GM18498 (cell line): Measurements from ENCODE around the gene CASQ2.

ENCODE experiments used
- ATAC-seq: cut with Tn5 transposase; IDR thresholded peaks from one replicate; pipeline ENCODE4 v1.9.1; 2021; ENCODE audit warnings: mild to moderate bottlenecking, moderate library complexity; ENCODE audit not compliant: unreplicated experiment

CASQ2 gene

DNA sequence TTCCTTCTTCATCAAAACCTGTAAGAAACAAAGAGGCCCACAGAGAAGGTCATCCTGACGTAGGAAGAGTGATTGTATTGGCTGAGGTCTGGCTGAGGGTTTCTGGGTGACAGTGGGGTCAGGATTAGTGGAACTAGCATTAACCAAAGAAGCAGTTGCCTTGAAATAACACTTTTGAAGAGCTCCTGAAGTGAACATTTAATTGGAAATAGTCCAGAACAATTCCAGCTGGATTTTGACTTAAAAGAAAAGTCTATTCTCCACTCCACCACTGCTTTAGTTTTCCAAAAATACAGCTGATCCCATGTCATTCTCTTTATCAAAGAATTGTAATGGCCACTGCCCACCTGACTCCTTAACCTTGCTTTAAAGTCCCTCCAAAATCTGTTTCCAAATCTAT is 27.7 kb downstream of the CASQ2 start:
- no peak for ATAC-seq

DNA sequence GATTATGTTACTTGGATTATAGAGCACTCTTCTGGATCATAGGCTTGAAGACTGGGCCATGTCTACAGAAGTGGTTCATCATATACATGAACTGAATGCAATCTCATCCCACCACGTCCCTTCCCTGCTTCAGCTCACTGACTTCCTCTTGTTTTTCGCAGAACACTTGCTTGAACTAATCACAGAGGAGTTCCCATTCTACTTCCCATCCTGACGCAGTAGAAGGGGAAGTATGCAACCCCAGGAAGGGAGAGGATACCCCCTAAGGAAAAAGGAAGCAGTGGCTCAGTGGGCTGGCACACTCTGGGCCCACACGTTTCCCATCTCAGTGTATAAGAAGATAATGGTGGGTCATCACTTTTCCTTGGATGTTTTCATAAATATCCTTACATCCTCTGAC is 36.2 kb downstream of the CASQ2 start:
- ATAC-seq = no peak

DNA sequence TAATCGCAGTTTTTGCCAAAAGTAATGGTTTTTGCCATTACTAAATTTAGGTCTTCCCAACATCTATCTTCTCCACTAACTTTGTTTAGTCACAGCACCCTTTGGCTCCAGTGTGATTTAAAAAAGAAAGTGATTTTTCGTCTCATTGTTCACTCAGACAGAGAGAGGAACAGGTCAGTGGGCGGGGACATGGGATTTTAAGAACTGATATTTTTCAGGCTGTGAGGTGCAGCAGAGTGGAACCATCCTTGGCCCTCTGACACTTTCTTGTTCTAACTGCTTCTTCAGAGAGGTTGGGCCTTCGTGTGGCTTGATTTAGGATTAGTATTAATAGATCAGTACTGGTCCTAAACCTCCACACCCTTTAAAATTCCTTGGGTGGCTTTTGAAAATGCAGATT is 38.8 kb downstream of the CASQ2 start:
- peak; percentile 98 for ATAC-seq

GRCh38 chr1:115728341-115728740 is 40.2 kb downstream of the CASQ2 start:
- no peak for ATAC-seq

DNA sequence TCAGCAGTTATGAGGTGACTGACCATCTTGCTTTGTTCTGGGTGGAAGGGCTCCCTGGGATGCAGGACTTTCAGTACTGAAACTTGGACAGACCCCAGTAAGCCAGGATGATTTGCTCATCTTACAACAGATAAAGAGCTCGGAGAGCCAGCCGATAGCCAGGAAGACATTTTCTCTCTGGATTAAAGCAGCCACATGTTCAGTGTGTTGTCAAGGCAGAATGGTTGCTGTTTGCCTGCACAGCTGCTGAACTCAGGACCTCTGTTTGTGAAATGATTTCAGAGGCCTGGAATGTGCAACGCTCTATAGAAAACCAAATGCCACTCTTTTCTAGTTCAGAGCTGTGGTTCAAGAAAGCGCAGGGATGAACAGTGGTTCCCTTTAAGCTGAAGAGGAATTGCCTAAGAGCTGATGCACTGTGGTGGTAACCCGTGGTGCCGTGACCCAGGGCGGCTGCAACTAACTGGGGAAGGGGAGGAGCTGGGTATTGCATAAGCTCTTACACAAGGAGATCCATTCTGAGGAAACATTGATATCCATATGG is 40.7 kb downstream of the CASQ2 start:
- no peak for ATAC-seq

GRCh38 chr1:115726570-115726969 is 41.9 kb downstream of the CASQ2 start:
- ATAC-seq = no peak

DNA sequence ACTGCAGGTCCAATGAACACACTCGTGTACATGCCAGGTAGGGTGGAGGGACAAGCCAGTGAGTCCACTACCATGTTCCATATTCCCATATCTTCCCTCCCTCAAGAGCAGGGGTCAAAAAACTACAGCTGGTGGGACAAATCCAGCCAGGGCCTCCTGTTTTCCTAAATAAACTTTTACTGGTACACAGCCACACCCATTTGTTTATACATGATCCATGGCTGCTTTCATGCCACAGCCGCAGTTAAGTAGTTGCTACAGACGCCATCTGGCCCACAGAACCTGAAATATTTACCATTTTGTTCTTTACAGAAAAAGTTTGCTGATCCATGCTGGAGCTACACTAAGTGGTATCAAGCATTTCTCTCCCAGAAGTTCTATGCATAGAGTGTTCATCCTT is 42.4 kb downstream of the CASQ2 start:
- no peak for ATAC-seq

GRCh38 chr1:115725600-115725999 is 42.9 kb downstream of the CASQ2 start:
- ATAC-seq = no peak

GRCh38 chr1:115723756-115724155 is 44.8 kb downstream of the CASQ2 start:
- no peak for ATAC-seq

GRCh38 chr1:115722221-115722620 is 46.3 kb downstream of the CASQ2 start:
- no peak for ATAC-seq

DNA sequence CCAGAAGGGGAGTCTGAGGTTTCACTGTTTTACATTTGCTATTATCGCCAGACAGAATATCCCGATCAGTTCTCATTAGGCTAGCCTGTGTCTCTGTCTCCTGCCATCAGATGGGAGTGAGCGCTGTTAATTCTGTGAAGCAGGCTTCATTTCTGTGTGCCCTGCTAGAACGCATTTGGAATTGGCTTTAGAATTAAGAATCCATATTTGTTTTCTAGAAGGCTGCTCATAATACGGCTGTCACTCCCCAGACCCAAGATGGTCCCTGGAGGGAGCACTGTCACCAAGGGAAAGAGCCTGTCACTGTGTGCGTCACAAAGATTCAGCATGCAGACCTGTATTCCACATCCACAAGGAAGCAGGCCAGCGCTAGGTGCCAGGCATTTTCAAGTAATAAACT is 49.2 kb downstream of the CASQ2 start:
- ATAC-seq = no peak

DNA sequence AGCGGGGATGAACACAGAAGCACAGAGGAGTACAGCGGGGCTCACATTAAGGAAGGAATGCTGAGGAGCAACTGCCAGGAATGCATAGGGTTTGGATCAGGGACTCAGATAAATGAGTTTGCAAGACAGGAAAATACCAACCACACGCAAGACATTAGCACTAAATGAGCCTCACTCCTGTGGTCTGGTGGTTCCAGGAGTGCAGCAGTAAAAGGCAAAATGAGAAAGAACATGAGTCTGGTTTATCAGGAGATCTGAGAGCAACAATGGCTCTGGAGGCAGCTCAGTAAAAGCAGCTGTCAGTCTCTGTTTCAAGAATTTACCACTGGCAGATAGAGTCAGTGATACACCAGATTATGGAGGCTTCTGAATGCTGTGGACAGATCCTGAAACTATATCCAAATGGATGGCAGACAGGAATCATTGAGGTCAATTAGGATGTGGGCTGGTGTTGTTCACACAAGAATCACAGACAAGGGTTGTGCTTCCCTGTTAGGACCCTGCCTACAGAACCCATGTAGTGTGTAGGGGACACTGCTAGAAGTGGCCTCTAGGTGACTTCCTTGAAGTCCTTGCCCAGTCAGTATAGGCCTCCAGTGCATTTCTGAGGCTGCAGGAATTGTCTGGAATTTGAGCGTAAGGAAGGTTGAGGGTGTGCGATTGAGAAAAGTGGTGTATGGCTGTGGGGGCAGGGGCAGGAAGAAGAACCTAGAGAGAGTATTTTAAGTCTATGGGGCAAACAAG is 50.3 kb downstream of the CASQ2 start:
- no peak for ATAC-seq

DNA sequence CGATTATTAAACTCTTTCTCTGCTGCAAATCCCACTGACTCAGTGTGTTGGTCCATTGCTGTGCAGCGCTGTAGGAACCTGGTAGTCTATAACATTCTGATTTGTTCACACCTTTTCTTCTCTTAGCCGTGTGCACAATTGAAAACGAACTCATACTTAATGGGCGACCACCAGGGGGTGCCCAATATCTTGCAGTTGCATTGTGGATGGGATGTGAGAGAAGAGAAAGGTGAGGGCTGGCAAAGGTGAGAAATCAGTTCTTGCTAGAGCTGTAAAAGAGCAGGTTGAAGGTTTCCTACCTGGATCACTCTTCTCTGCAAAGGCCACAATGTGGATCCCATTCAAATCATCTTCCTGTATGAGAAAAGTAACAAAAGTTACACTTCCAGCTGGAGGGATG is 51.0 kb downstream of the CASQ2 start:
- ATAC-seq = no peak

- no peak for ATAC-seq
These were observed 53.9 kb downstream of the CASQ2 start for GRCh38 chr1:115714572-115715141.

GRCh38 chr1:115713906-115714305 is 54.6 kb downstream of the CASQ2 start:
- ATAC-seq = no peak

DNA sequence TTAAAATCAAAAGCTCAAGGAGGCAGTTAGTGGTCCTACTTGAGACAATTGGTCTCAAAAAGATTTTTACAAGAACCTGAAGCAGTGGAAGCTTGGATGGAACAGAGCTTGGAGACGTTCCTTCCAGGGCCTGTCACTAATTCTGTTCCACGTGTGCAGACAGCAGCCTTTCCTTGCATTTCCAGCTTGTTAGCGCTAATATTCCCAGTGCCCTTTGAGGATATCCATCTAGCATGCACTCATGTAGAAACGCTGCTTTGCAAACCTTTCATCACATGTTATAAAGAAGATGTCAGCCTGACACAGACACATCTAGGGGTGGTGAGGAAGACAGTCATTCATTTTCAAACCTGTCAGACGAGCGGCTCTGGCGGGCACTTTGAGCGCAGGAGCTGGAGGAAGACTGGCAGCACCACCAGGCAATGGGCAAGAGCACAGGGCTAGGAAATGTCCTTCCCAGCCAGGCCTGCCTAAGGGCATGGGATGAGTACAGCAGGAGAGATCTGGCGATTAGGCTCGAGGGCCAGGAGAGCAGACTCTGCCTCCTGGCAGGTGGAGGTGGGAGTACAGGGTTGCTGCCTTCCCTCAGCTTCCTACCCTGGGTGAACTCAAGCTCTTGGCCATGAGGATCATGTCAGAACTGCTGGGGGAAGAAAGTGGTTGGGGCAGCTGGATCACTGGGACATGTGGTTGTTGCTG is 55.5 kb downstream of the CASQ2 start:
- no peak for ATAC-seq

DNA sequence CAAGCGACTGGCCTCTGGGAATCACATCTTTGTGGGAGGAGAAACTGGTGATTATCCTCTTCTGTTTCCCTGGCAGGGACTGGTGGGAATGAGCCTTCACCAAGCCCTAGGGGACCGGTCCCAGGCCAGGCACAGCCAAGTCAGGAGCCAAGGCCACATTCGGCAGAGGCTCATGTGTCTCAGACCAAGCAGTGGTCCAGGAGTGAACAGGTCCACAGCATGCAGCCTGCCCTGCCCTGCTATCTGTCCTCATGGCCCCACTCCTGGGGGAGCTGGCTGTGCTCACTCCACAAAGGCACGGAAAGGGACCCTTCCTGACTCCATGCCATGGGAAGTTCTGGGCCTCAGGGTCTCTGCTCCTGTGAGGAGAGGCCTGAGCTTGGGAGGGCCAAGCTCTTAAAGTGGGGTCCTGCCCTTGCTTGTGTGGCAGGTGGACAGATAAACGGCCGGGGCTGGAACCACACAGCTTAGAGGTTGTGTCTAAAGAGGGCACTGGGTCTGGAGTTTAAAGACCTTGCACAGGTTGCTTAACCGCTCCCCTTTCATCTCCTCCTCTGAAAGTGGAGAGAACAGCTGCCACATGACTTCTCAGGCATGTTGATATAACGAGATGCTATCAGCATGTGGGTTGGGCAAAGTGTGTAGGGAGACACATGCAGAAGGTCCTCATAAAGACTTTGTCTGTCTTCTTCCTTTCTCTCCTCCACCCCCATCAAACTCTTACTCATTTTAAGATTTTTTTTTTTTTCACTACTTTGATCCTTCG is 57.5 kb downstream of the CASQ2 start:
- no peak for ATAC-seq

- ATAC-seq = no peak
These were observed 61.7 kb downstream of the CASQ2 start for GRCh38 chr1:115706587-115707425.

- ATAC-seq = no peak
These were observed 62.6 kb downstream of the CASQ2 start for GRCh38 chr1:115705963-115706362.
